CD14-positive monocyte (primary cell): ENCODE results near the gene SUPT4H1. TPM values are rescaled to one million over a fixed set of nuclear protein-coding genes. Genes with fewer than 3 reads are reported as not detected.
A peak's percentile ranks its signal among the peaks of the same experiment; 100 is the strongest.

Source experiments
- DNase-seq, 3 donors: peaks; one replicate each; pipeline ENCODE4 v3.0.0-alpha.2; 2011 to 2022
- H2AFZ ChIP-seq: 2 replicates; pipeline ENCODE4 v1.6.0; 2012; ENCODE audit warnings: mild to moderate bottlenecking, low read depth, low read length, inconsistent platforms; ENCODE audit not compliant: insufficient read depth, poor library complexity, severe bottlenecking
- H3K27ac ChIP-seq, 2 donors: 1 replicate in 1 of 2; 2 replicates in 1 of 2; pipeline ENCODE4 v1.5.1; 2012 to 2013; ENCODE audit warnings: low read length in 2 of 2, control low read depth in 1 of 2, inconsistent platforms in 1 of 2, low read depth in 1 of 2, mild to moderate bottlenecking in 1 of 2
- H3K27me3 ChIP-seq, 2 donors: one replicate each; pipeline versions ENCODE4 v1.6.0 to v1.6.1; 2011 to 2013; ENCODE audit warnings: low read length in 2 of 2; ENCODE audit not compliant: control insufficient read depth in 2 of 2, insufficient read depth in 2 of 2
- H3K36me3 ChIP-seq, 2 donors: replicated peaks in 1 of 2; 1 replicate in 1 of 2; 2 replicates in 1 of 2; pipeline versions ENCODE4 v1.5.1 to v1.6.1; 2012 to 2013; ENCODE audit warnings: low read length in 2 of 2, control low read depth in 1 of 2, inconsistent platforms in 1 of 2, mild to moderate bottlenecking in 1 of 2; ENCODE audit not compliant: insufficient read depth in 2 of 2, control insufficient read depth in 1 of 2
- H3K4me1 ChIP-seq, 2 donors: 1 replicate in 1 of 2; 2 replicates in 1 of 2; pipeline versions ENCODE4 v1.5.1 to v1.6.1; 2012 to 2013; ENCODE audit warnings: low read length in 2 of 2, control low read depth in 1 of 2, inconsistent platforms in 1 of 2, mild to moderate bottlenecking in 1 of 2, moderate library complexity in 1 of 2; ENCODE audit not compliant: insufficient read depth in 2 of 2, control insufficient read depth in 1 of 2
- H3K4me2 ChIP-seq: replicated peaks from 2 replicates; pipeline ENCODE3; 2012; ENCODE audit warnings: low read length, moderate library complexity, mild to moderate bottlenecking; ENCODE audit not compliant: poor library complexity, severe bottlenecking; ENCODE audit errors: extremely low read depth
- H3K4me3 ChIP-seq, 3 experiments: fragments of 200-600 bp in 1 of 3; sonication (generic) in 1 of 3; replicated peaks in 1 of 3; 1 replicate in 2 of 3; 2 replicates in 1 of 3; pipeline ENCODE4 v1.5.1; 2011 to 2013; ENCODE audit warnings: low read length in 3 of 3, mild to moderate bottlenecking in 3 of 3, control low read depth in 2 of 3, low read depth in 2 of 3, inconsistent platforms in 1 of 3, moderate library complexity in 1 of 3
- H3K79me2 ChIP-seq: 2 replicates; pipeline ENCODE4 v1.6.0; 2012; ENCODE audit warnings: mild to moderate bottlenecking, control low read depth, inconsistent platforms, low read length, moderate library complexity; ENCODE audit not compliant: insufficient read depth
- H3K9ac ChIP-seq: 2 replicates; pipeline ENCODE4 v1.6.0; 2017; ENCODE audit warnings: low read length, mild to moderate bottlenecking; ENCODE audit not compliant: insufficient read depth, poor library complexity, severe bottlenecking
- H3K9me3 ChIP-seq, 2 donors: replicated peaks in 1 of 2; 1 replicate in 1 of 2; 2 replicates in 1 of 2; pipeline versions ENCODE4 v1.5.1 to v1.6.1; 2012 to 2013; ENCODE audit warnings: low read length in 2 of 2, control low read depth in 1 of 2; ENCODE audit not compliant: control insufficient read depth in 1 of 2, insufficient read depth in 1 of 2
- H4K20me1 ChIP-seq: 2 replicates; pipeline ENCODE4 v1.6.0; 2012; ENCODE audit warnings: mild to moderate bottlenecking, low read length, control low read depth, moderate library complexity; ENCODE audit not compliant: insufficient read depth
- H3K27ac Mint-ChIP-seq, 7 donors: one replicate each; pipeline ENCODE4 v1.8.0; 2020; ENCODE audit warnings: mild to moderate bottlenecking in 7 of 7, mixed read lengths in 7 of 7, moderate library complexity in 6 of 7, inconsistent platforms in 2 of 7
- H3K27me3 Mint-ChIP-seq, 3 donors: one replicate each; pipeline ENCODE4 v1.8.0; 2021 to 2022; ENCODE audit warnings: low read depth in 3 of 3, mild to moderate bottlenecking in 3 of 3, mixed read lengths in 3 of 3, moderate library complexity in 3 of 3, inconsistent platforms in 1 of 3
- H3K36me3 Mint-ChIP-seq, 2 donors: one replicate each; pipeline ENCODE4 v1.8.0; 2020; ENCODE audit warnings: mixed read lengths in 2 of 2, inconsistent platforms in 1 of 2, mild to moderate bottlenecking in 1 of 2
- H3K4me1 Mint-ChIP-seq: one replicate; pipeline ENCODE4 v1.8.0; 2020; ENCODE audit warnings: mild to moderate bottlenecking, mixed read lengths
- H3K4me3 Mint-ChIP-seq, 2 donors: one replicate each; pipeline ENCODE4 v1.8.0; 2020; ENCODE audit warnings: mild to moderate bottlenecking in 2 of 2, mixed read lengths in 2 of 2, moderate library complexity in 1 of 2
- H3K9me3 Mint-ChIP-seq, 7 donors: one replicate each; pipeline ENCODE4 v1.8.0; 2020 to 2022; ENCODE audit warnings: mixed read lengths in 7 of 7, mild to moderate bottlenecking in 6 of 7, moderate library complexity in 6 of 7, inconsistent platforms in 2 of 7
- CTCF ChIP-seq: fragments of 200-600 bp; IDR thresholded peaks from one replicate; pipeline ENCODE4 v1.8.0; 2022; ENCODE audit warnings: antibody characterized with exemption, mild to moderate bottlenecking
- WGBS: methylation state at CpG from one replicate; pipeline ENCODE4 v1.1.5; 2013; ENCODE audit warnings: missing lambda C conversion rate; ENCODE audit not compliant: insufficient coverage; 5-methylcytosine and 5-hydroxymethylcytosine counted together
- intact Hi-C, 2 donors: fragments of 100-400 bp; cut with micrococcal nuclease; formaldehyde crosslinking; loops; one replicate each; pipeline versions ENCODE4 v1.15.0 to v1.15.1; 2023
- polyA plus RNA-seq, 3 donors: library from polyadenylated mRNA; depleted of rRNA in 1 of 3; unstranded in 2 of 3; stranded (reverse) in 1 of 3; fragments of 300-500 nt in 2 of 3; fragments of >200 nt in 1 of 3; fragmentation: Illumina TruSeq in 2 of 3; gene quantifications; 1 replicate in 2 of 3; 2 replicates in 1 of 3; pipeline ENCODE4 v1.2.3, GENCODE V29; 2012 to 2021

The SUPT4H1 gene
- polyA plus RNA-seq, 3 donors = 144 to 251 (median 241) TPM

GRCh38 chr17:58351182-58351581 is 819 bp downstream of the SUPT4H1 start:
- H3K27me3 Mint-ChIP-seq = peaks cover 0 to 2% (median 0%) of the 10 kb centered on the region in 3 donors
- Histone ChIP-seq H3K4me1 (peaks cover 26 to 39% of the 10 kb centered on the region in 2 donors), H3K4me2 (peak overlapping the region; percentile 92), H2AFZ (no peak overlapping the region), H3K36me3 (peaks cover 38 to 40% of the 10 kb centered on the region in 2 donors), H3K79me2 (peaks cover 63% of the 10 kb centered on the region), H3K27ac (peak overlapping the region; percentile 80 to 95), H4K20me1 (peaks cover 36% of the 10 kb centered on the region), H3K9ac (peak overlapping the region; percentile 84), H3K27me3 (no peaks in the 10 kb centered on the region), H3K4me3 (peak overlapping the region; percentile 79 to 97 (median 94)), H3K9me3 (no peaks in the 10 kb centered on the region)
- peak overlapping the region; percentile 98 to 100 (median 99) for H3K27ac Mint-ChIP-seq
- peak overlapping the region; percentile 100 for H3K4me3 Mint-ChIP-seq
- peaks cover 38 to 49% of the 10 kb centered on the region in 2 donors for H3K36me3 Mint-ChIP-seq
- peaks cover 46% of the 10 kb centered on the region for H3K4me1 Mint-ChIP-seq
- no CpG with 5 or more reads among the region's 4 CpGs for WGBS
- no peak for TF ChIP-seq CTCF
- peaks cover 0 to 2% (median 0%) of the 10 kb centered on the region in 7 donors for H3K9me3 Mint-ChIP-seq
- no peak for DNase-seq
- intact Hi-C loops = loop anchor here in 1 of 2 donors (5.0 kb wide), 1 partner anchor 66 kb away; the partner anchor contains the start of gene RNF43

GRCh38 chr17:58348038-58348437 is 4.0 kb downstream of the SUPT4H1 start:
- Mint-ChIP-seq H3K9me3 (peaks cover 0 to 2% (median 0%) of the 10 kb centered on the region in 7 donors), H3K27me3 (peaks cover 0 to 2% (median 0%) of the 10 kb centered on the region in 3 donors), H3K4me3 (no peak overlapping the region), H3K27ac (peak overlapping the region in 2 of 7 donors; percentile 43 to 83), H3K4me1 (peaks cover 65% of the 10 kb centered on the region), H3K36me3 (peaks cover 58 to 74% of the 10 kb centered on the region in 2 donors)
- Histone ChIP-seq H3K27me3 (no peaks in the 10 kb centered on the region), H3K4me3 (no peak overlapping the region), H3K9me3 (no peaks in the 10 kb centered on the region), H3K4me2 (no peak overlapping the region), H3K9ac (no peak overlapping the region), H4K20me1 (peaks cover 42% of the 10 kb centered on the region), H3K4me1 (peaks cover 49 to 65% of the 10 kb centered on the region in 2 donors), H2AFZ (no peak overlapping the region), H3K27ac (peak overlapping the region in 1 of 2 donors; percentile 28), H3K79me2 (peaks cover 94% of the 10 kb centered on the region), H3K36me3 (peaks cover 56 to 65% of the 10 kb centered on the region in 2 donors)
- no peak for DNase-seq
- intact Hi-C loops = no loop called here
- TF ChIP-seq CTCF = no peak
- no CpG with 5 or more reads among the region's 1 CpG for WGBS
